HepG2 (cell line): ENCODE data around the gene C1orf50.

ENCODE experiments used
- KLF11 ChIP-seq: IDR thresholded peaks from 2 replicates; pipeline ENCODE4 v1.6.1; 2016; ENCODE audit warnings: missing compliant biosample characterization
- STAT6 ChIP-seq: sonication (generic); formaldehyde crosslinking; IDR thresholded peaks from 2 replicates; pipeline ENCODE4 v1.4.0; 2020; ENCODE audit warnings: missing genetic modification reagents, mild to moderate bottlenecking, borderline replicate concordance
- TAF15 ChIP-seq: fragments of 200-400 bp; formaldehyde crosslinking; IDR thresholded peaks from one replicate; pipeline ENCODE4 v1.6.1; 2018; ENCODE audit warnings: mild to moderate bottlenecking, low read depth, low read length; ENCODE audit not compliant: poor library complexity, severe bottlenecking
- ZFP36 ChIP-seq: fragments of 150-350 bp; IDR thresholded peaks from 2 replicates; pipeline ENCODE4 v1.6.1; 2018; ENCODE audit warnings: borderline replicate concordance, low read length, low read depth; ENCODE audit not compliant: partially characterized antibody
- ZNF281 ChIP-seq: sonication (generic); formaldehyde crosslinking; IDR thresholded peaks from 2 replicates; pipeline ENCODE4 v1.4.0; 2020; ENCODE audit warnings: missing genetic modification reagents, borderline replicate concordance
- ZNF296 ChIP-seq: sonication (generic); formaldehyde crosslinking; conservative IDR thresholded peaks from 2 replicates; pipeline ENCODE4 v1.5.0; 2020; ENCODE audit warnings: mild to moderate bottlenecking, missing genetic modification reagents
- ZSCAN31 ChIP-seq: sonication (generic); formaldehyde crosslinking; IDR thresholded peaks from 2 replicates; pipeline ENCODE4 v1.5.0; 2020; ENCODE audit warnings: low read depth, mild to moderate bottlenecking, missing genetic modification reagents

- TF ChIP-seq ZFP36 = no peak
- no peak for TF ChIP-seq KLF11 (CRISPR knock-in tag)
- no peak for TF ChIP-seq TAF15
- TF ChIP-seq ZNF296 (CRISPR knock-in tag) = no peak
- no peak for TF ChIP-seq ZSCAN31 (CRISPR knock-in tag)
- no peak for TF ChIP-seq STAT6 (CRISPR knock-in tag)
- no peak for TF ChIP-seq ZNF281 (CRISPR knock-in tag)
Measured at GRCh38 chr1:42793824-42794223, 26.8 kb downstream of the C1orf50 start.
